Thyroid gland (tissue), 4 donors: ENCODE data around the gene TAX1BP3.

Source experiments
- CTCF ChIP-seq, 6 experiments: fragments of 200-600 bp in 3 of 6; fragments of 450-650 bp in 3 of 6; sonication (generic) in 3 of 6; IDR thresholded peaks; one replicate each; pipeline ENCODE4 v1.5.1; 2016 to 2019; ENCODE audit warnings: antibody characterized with exemption in 6 of 6, mild to moderate bottlenecking in 2 of 6, inconsistent platforms in 1 of 6, moderate library complexity in 1 of 6
- POLR2A ChIP-seq, 2 donors: fragments of 450-650 bp; IDR thresholded peaks; one replicate each; pipeline ENCODE4 v1.6.1; 2017; ENCODE audit warnings: antibody characterized with exemption in 2 of 2, mild to moderate bottlenecking in 2 of 2, moderate library complexity in 1 of 2

- TF ChIP-seq CTCF (IDR thresholded peaks at IDR 0.05) (no peak), POLR2A (IDR thresholded peaks at IDR 0.05) (no peak)
Measured at GRCh38 chr17:3678821-3679530, 10.6 kb upstream of the TAX1BP3 start.
